Activated T-cell treated with anti-CD3 and anti-CD28 coated beads, Interleukin-2, amount 50 U/mL, for 1 hour (primary cell): ENCODE data around the gene CEMIP.
"Not testable (repeated sequence)": the region's sequence is repeated elsewhere in the genome, so short reads cannot be mapped to it uniquely, and the experiment has no call there.

ENCODE experiments used
- DNase-seq: peaks from one replicate; pipeline ENCODE4 v3.0.0-alpha.2; 2020

Gene CEMIP

DNA sequence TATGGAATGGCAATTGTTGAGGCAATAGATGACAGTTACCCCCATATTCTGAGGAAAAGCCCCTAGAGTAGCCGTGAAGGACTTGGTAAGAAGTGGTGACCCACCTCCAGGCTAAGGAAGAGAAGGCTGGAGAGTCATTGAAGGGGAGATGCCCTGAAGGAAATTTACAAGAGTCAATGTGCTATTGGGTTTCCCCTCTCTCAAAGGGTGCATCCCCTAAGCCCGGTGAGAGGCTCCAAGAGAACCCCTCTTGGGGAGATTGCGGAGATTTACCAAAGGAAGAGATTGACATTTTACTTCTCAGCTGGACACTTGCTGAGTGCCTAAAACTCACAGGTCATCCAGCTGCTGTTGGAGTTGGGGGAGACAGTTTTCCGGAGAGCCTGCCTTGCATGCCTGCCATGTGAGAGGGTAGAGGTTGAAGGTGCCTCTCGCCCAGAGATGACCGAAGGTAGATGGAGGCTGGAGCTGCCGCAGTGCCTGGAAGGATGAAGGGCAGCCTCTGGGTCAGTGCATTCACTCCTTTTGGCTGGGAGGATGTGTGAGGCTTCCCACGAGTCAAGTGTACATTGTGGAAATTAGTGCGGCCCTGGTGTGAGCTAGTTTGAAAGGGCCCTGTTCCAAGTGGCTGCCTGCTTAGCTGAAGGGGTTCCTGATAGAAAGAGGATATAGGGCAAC is 179.8 kb downstream of the CEMIP start:
- no peak for DNase-seq

DNA sequence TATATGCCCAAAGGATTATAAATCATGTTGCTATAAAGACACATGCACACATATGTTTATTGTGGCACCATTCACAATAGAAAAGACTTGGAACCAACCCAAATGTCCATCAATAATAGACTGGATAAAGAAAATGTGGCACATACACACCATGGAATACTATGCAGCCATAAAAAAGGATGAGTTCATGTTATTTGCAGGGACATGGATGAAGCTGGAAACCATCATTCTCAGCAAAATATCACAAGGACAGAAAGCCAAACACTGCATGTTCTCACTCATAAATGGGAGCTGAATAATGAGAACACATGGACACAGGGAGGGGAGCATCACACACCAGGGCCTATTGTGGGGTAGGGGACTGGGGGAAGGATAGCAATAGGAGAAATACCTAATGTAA is 186.3 kb downstream of the CEMIP start:
- DNase-seq: not testable (repeated sequence)

DNA sequence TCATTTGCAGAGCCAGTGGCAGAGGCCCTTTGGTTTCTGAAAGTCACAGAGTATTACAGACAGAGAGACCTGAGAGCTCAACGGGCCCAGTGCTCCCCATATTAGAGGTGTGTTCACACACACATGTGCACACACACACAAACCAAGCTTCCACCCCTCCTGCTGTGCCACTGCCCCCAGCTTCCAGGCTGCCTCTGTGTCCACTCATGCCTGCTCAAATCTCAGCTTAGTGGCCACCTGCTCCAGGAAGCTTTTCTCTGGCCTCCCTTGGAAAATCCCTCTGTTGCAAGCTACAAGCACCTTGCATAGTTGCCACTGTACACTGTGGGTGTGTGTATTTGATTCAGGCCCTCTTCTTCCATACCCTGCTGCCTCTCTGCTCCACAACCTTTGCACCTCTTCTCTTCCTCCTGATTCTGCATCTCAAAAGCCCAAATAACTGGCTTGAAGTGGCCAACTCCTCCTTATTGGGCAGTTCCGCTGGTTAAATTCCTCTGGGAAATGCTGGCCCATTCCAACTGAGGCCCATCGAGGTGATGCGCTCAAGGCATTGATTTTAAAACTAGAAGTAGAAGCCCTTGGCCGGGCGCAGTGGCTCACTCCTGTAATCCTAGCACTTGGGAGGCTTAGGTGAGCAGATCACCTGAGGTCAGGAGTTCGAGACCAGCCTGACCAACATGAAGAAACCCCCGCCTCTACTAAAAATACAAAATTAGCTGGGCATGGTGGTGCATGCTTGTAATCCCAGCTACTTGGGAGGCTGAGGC is 187.4 kb downstream of the CEMIP start:
- DNase-seq: no peak

DNA sequence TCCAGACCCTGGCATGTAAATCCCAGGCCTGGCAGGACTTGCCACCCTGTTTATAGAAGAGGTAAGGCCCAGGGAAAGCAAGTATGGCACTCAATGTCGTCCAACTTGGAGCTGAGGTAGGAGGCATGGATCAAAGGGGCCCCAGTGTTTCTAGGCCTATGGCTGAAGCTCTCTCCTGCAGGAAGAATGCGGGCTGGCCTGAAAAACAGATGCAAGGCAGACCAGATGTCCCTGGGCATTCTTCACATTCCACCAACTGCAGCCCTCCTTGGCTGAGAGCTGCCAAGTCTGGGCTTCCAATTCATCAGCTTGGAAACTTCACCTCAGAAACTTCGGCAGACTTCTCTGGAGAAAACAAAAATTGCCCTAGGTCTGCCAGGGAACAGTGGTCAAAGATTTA is 188.3 kb downstream of the CEMIP start:
- DNase-seq: no peak

DNA sequence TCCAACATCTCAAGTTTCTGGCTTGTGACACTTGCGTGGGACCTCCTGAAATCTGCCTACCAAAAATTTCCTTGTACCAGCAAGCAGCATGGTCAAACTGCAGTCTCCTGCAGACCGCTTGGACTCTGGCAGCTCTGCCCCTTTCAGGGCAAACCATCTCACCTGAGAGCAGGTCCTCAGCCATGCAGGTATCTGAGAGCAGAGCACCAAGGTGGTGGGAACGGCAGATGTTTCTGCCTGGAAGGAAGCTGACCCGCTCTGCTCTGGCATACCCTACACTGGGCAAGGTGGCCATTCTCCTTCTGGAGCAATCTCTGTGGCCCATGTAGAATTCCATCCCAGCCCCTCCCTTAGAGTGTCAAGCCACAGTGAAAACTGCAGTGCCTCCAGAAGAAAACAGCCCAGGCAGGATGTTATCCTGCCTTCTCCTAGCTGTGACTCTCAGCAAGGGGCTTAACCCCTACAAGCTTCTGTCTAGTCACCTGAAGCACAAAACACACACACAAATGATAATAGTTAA is 188.9 kb downstream of the CEMIP start:
- no peak for DNase-seq

DNA sequence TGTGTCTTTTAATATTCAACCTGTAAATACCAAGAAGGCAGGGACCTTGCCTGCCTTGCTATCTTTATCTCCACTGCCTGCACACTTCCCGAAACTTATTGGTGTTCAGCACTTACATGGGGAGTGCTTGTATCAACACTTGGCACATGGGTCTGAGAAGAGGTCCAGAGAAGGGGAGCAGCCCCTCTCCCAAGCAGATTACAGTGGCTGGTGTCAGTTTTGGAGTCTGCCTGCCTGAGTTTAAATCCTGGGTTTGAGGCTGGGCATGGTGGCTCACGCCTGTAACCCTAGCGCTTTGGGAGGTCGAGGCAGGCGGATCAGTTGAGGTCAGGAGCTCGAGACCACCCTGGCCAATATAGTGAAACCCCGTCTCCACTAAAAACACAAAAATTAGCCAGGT is 190.1 kb downstream of the CEMIP start:
- no peak for DNase-seq

DNA sequence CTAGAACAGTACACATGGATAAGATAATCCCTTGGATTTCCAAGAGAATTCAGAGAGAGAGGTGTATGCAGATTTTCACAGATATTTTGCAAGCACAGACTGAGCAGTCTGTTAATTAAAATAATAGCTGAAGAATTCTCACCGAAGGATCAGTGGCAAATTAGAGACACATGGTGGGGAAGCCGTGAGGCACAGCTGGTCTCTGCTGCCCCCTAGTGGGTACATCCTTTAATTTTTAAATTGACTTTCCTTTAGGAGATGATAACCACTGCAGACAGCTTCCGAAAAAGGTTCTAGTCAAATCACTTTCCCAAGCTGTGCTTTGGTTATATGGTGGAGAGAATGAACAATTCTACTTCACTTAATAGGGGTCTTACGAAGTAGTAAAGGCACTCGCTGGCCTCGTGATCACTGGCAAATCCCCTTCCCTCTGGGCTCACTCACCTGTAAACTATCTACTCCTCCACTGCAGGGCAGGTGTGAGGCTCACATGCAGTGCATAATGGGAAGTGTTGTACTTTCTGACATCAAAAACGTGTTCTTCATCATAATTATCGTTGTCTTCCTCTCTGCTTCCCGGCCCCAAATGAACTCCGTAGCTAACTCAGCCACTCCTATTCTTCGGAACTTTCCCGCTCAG is 191.0 kb downstream of the CEMIP start:
- peak; percentile 57 for DNase-seq

DNA sequence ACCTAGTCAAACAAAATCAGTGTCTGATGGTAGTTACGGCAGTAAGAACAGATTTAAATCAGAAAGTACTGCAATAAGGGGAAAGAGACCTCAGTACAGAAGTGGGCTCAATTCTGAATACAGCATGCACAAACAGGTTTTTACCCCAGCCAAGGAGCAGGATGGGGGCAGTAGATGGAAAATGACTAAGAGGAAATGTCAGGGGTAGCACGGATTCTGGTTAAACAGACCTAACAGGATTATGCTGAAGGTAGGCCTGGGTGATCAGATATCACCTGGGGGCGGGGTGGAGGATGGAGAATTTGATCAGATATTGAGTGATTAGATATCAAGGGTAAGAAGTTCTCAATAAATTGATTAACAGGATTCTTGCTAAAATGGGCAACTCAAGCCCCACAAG is 191.5 kb downstream of the CEMIP start:
- no peak for DNase-seq

DNA sequence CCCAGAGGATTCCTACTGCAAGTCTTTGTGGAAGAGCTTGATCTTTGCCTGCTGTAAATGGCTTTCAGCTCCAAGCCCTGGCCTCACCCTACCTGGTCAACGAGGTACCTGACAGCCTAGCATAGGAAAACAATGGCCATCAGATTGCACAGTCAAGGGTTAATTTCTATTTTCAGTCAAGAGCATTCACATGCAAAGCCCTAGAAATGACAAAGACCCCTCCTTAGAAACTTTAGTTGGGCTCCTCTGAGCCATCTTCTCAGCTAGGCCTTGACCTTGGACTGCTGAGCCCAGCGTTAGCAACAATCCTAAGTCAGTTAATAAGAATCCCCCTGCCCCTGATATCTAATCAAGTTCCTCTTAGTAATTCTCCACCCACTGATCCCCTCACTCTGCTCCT is 192.0 kb downstream of the CEMIP start:
- DNase-seq: no peak

DNA sequence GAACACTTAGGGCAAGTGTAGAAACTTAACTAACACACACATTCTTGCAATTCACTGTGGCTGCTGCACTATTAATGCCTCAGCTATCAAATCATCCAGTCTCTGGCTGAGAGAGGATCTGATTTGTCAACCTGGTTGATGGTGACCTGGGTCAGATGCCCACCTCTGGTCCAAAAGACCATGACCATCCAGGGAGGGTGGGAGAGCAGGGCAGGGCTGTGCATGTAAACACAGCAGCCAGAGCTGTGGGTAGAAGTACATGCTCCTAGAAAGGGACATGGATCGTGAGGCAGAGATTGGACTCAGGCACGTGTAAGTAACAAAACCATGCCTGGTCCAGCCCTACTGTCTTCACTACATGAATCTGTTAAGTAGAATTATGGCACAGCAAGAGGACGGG is 193.1 kb downstream of the CEMIP start:
- no peak for DNase-seq

DNA sequence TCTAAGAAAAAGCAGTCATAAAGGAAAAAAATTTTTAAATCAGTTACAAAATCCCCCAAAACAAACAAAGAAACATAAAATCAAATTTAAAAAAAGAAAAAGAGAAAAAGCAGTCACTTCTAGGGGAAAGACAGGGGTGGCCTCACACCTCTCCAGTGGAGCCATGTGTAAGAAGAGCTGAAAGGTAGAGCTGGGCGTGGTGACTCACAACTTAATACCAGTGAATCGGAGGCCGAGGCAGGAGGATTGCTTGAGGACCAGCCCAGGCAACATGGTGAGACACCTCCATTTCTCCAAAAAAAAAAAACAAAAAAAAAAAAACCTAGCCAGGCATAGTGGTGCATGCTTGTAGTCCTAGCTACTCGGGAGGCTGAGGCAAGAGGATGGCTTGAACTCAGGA is 195.7 kb downstream of the CEMIP start:
- no peak for DNase-seq

DNA sequence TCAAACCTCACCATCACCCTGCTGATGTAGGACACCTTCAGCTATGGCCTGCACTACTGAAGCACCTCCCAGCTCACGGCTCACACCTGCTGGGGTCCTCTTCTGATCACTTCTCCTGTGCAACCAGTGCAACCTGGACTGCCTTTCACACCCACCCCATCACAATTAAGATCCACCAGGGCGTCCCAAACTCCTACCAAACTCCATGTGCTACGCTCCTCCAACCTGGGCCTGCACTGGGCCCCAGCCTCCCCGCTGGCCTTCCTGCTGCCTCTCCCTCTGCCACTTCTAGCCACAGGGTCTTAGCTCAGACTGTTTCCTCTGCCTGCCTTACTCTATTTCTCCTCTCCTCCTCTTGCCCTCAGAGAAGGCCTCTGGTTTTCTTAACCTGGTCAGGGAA is 197.7 kb downstream of the CEMIP start:
- no peak for DNase-seq

DNA sequence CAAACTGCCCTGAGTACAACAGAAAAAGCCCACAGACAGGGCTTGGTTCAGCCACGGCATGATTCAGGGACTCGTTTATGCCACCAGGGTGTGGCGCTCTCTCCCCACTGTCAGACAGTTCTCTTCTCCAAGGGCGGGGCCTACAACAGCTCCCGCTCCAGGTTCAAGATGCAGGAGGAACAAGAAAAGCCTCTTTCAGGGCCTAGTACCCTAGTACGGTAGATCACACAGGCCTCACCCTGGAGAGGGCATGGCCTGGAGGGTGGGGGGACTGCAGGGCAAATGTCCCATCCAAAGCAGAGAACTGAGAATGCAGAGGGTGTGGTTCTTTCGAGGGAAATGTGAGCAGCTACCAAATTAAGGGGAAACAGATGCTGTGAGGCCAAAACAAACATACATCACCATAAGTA is 198.5 kb downstream of the CEMIP start:
- DNase-seq: peak; percentile 39

DNA sequence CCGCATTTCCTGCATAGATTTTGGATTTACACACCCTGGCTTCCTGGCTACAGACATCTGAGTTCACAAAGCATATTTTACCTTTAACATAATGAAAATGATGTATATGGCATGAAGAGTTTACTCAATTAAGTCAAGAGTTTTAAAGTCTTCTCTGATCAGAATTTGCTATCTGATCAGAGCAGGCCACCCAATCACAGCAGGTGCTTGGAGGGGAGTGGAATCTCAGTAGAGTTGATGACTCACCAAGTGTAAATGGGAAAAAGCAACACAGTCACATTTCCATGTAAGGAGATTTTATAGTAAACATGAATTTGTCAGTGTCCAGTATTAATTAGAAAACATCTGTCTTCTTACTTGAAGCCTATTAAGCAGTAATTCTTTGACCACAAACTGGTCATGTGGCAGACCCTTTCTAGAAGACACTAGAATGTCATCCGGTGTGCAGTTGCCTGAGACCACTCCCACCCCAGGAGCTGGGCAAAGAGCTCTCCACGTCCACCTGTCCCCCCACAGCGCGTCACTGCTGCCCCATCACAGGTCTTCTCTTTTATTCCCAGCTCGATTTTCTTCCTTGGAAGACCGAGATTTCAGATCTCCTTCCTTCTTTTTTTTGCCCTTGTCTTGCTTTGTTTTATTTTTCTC is 199.6 kb downstream of the CEMIP start:
- no peak for DNase-seq

DNA sequence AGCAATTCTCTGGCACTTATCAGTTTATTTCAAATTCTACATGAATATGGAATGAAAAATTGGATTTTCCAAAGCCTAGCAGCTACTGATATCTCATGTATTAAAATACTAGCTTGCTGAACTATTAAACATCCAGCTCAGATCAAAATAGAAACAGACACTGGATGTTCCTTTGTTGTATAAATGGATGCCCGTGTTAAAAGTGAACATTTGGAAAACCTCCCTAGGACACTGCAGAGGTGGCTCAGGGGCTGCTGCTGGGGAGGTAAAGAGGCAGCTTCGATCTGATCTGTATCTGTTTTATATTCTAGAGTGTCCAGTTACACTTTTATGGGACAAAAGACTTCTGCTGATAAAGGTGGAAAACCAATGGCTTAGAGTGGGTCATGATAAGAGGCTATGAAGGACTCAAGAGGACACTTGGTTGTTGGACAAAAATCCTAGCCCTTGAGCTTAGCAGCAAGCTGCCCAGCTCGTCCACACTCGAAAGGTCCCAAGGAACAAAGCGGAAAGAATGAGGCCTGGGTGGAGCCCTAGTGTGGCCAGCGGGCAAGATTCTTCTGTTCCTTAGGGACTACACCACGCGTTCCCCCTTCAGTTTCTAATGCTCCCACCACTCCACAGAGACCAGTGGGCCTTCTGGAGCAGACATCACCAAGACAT is 200.5 kb downstream of the CEMIP start:
- no peak for DNase-seq

DNA sequence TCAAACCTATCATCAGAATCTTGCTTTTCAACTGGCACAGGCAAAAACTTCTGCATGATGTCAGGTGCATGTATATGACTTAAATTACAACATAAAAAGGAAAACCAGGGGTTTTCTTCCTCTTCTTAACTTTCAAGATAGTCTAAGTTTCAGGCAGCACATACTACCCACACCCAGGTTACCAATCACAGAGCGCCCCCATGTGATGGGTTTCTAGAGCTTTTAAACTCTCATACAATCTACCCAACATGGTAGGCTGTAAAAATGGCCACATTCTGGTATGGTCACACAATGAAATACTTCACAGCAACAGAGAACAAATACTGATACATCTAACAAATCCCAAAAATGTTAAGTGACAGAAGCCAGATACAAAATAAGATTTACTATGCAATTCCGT is 203.0 kb downstream of the CEMIP start:
- DNase-seq: no peak

DNA sequence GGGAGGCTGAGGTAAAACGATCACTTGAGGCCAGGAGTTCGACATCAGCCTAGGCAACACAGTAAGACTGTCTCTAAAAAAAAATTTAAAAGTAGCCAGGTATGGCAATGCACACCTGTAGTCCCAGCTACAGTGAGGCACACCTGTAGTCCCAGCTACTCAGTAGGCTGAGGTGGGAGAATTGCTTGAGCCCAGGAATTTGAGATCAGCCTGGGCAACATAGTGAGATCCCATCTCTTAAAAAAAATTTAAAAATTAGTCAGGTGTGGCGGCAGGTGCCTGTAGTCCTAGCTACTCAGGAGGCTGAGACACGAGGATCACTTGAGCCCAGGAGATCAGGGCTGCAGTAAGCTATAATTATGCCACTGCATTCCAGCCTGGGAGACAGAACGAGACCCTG is 203.7 kb downstream of the CEMIP start:
- DNase-seq: no peak

DNA sequence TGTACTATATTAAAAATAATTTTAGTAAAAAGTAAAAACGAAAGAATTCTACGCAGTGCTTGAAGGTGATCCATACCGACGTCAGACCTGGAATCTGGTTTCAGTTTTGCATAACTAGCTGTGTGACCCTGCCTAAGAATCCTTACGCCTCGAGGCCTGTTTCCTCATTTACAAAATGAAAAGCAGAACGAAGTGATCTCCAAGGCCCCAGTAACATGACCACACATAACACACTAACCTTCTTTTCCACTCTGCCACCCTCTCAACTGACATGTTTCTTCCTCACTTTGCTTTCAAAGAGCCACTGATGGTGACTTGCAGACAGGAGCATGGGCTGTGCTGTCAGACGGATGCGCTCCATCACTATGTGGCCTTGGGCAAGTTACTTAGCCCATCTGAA is 205.7 kb downstream of the CEMIP start:
- no peak for DNase-seq

DNA sequence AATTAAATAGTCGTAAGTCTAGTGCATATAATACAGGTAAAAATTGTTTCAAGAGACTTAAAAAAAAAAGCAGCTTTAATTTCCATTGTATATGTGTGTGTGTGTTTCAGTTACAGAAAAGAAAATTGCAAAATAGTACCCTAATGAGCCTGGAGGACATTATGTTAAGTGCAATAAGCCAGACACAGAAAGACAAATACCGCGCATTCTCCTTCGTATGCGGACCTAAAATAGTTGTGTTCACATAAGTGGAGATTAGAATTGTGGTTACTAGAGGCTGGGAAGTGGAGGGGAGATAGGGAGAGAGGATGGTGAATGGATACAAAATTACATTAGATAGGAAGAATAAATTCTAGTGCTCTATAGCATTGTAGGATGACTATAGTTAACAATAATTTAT is 206.8 kb downstream of the CEMIP start:
- DNase-seq: no peak

DNA sequence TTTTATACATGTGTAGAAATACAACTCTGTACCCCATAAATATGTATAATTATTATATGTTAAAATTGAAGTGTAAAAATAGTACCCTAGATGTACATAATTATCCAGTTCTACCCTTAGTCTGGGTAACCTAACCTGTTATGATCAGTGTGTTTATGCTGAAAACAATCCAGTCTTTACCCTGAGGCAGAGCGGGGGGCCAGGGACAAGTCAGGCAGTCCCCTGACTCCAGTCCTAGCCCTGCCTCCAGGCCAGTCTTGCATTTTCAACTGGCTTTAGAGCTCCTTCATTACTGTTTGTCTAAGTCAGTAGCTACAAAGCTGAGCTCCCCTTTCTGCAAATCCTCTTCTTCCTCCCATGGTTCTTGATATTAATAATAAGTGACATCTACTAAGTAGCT is 207.3 kb downstream of the CEMIP start:
- no peak for DNase-seq

DNA sequence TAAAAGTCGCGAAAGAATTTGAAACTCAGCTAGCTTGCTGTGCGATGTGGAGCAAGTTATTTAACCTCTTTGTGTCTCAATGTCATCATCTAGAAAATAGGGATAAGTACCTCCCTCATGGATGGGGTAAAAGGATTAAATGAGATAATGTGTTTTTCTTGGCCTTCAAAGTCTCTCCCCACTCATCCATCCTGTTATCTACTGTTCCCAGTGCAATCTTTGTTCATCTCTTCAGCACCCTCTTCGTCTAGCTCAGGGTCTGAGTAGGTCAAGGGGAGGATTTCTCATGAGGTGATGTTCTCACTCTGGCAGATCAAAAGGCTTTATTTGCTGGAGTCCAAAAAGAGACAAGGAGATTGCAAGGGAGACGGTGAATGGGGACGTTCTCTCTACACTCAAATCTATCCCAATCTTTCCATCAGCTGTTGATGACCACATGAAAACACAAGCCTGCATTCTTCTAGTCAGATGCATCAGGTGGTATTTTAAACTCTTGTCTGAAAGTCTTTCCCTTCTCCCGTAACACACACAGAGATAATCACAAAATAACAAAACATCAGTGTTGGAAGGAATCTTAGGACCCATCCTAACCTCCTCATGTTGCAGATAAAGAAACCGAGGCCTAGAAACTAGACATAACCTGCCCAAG is 209.1 kb downstream of the CEMIP start:
- no peak for DNase-seq

DNA sequence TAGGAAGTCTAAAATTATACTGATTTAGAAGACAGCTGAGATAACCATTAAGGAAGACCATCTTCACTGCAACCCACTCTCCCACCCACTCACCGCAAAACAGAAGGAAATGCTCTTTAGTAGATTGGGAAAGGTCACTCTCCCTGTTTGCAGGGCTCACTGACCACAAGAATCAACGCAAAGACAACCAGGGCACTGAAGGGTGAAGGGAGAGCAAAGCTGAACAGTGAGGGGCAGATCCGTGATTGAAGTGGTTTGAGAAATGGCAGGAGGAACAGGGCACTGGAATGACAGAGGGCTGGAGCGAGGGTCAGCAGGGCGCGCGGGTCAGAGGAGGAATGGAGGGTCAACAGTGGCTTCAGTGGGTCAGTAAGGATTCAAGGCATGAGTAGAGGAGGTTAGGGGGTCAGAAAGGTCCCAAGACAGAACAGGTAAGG is 209.9 kb downstream of the CEMIP start:
- no peak for DNase-seq
